GF-D8 (cell line): Measurements from ENCODE around the gene ALKBH6.
"Not testable (repeated sequence)": the region's sequence is repeated elsewhere in the genome, so short reads cannot be mapped to it uniquely, and the experiment has no call there.

Experiments used
- DNase-seq: peaks from one replicate; lab custom pipeline; 2025; lab: John Stamatoyannopoulos, UW

The ALKBH6 gene

DNA sequence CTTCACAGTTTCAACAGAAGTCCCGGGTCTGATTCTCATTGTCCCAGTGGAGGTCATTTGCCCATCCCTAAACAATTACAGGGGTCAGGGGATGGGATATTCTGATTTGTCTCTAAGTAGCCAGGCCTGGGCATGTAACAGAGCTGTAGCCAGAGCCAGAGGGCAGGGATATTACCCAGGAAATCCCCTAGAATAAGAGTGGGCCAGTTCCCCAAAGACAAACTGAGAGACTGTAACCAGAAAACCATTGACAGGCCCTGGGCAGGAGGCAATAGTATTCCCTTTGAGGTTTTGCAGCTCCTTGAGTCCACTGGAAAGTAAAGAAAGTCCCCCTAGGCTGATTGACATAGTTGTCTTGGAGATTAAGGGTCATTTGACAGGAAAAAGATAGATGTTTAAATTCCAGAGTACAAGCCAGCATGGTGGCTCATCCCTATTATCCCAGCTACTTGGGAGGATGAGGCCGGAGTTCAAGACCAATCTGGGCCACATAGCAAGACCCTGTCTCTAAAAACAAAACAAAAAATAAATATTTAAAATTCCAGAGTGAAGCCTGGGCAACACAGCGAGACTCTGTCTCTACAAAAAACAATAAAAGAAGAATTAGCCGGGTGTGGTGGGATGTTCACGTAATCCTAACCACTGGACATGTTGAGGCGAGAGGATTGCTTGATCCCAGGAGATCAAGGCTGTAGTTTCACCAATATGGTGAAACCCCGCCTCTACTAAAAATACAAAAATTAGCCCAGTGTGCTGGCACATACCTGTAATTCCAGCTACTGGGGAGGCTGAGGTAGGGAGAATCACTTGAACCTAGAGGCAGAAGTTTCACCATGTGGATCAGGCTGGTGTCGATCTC, 20.9 kb downstream of the ALKBH6 start:
- no peak for DNase-seq

- DNase-seq, result no peak
Observed at GRCh38 chr19:35991731-35992450, 22.1 kb downstream of the ALKBH6 start.

- no peak for DNase-seq
Observed at GRCh38 chr19:35990771-35991730, 23.0 kb downstream of the ALKBH6 start.

GRCh38 chr19:35990156-35990555, 23.9 kb downstream of the ALKBH6 start:
- no peak for DNase-seq

DNA sequence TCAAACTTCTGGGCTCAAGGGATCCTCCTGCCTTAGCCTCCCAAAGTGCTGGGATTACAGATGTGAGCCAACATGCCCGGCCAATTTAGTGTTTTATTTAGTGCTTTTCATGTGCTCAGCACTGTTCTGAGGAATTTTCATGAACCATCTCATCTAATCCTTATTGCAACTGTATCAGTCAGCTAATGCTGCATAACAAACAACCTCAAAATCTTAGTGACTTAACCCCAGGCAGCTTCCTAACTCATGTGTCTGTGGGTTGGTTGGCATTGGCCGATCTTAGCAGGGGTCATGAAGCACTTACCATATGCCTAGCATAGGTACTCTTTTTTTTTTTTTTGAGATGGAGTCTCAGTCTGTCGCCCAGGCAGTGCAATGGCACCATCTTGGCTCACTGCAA, 25.2 kb downstream of the ALKBH6 start:
- no peak for DNase-seq

DNA sequence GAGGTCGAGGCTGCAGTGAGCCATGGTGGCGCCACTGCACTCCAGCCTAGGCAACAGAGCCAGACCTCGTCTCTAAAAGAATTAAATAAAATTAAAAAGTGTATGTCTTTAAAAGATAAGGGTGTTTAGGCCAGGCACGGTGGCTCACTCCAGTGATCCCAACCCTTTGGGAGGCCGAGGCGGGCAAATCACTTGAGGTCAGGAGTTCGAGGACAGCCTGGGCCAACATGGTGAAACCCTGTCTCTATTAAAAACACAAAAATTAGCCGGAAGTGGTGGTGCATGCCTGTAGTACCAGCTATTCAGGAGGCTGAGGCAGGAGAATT, 26.5 kb downstream of the ALKBH6 start:
- no peak for DNase-seq

DNA sequence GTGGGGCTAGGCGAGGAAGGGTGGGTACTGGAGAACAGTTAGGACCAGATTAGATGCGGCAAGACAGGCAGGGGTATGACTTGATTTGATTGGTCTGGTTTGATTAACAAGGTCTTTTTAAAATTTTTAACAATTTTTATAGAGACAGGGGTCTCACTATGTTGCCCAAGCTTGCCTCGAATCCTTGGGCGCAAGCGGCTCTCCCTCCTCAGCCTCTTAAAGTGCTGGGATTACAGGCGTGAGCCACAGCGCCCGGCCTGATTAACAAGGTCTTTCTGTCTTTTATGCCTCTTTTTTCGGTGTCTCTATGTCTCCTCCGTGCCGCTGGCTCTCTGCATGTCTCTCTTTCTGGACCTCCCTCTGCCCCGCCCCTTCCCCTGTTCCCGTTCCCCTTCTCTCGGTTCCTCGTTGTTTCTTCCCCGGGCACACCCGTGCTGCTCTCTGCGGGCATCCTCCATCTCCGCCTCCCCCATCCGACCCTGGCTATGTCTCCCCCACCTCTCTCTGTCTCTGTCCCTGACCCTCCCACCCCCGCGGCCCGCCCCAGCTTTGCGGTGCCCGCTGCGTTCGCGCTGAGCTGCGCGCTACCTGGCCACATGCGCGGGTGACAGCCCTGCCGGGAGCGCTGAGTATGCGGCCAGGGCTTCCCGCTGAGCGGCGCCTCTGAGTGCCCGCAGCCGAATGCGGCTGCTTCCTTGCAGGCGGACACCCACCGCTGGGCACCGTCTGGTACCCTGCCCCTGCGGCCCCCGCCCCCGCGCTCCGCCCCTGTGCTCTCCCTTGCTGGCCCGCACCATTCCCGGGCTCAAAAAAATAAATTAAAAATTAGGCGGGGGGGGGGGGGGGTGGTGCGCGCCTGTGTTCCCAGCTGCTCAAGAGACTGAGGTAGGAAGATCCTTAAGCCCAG, 27.1 kb downstream of the ALKBH6 start:
- DNase-seq, result no peak

DNA sequence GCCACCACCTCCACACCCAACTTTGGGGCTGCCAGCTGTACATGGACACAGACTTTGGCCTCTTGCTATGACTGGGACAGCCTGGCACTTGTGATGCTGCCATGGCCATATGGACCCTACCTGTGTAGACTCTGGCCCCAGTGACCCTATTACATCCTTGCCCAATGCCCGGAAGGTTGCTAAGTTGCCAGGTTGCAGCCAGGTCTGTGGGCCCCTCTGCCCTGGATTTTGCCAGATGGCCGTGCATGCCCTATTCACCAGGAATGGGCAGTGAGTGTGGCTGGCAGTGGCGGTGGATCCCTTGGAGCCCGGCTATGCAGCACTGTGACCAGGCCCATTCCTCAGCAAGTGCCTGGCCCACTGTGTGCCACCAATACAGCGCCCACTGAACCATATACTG, 27.9 kb downstream of the ALKBH6 start:
- no peak for DNase-seq

- DNase-seq, result no peak
Observed at GRCh38 chr19:35983177-35983576, 30.8 kb downstream of the ALKBH6 start.

DNA sequence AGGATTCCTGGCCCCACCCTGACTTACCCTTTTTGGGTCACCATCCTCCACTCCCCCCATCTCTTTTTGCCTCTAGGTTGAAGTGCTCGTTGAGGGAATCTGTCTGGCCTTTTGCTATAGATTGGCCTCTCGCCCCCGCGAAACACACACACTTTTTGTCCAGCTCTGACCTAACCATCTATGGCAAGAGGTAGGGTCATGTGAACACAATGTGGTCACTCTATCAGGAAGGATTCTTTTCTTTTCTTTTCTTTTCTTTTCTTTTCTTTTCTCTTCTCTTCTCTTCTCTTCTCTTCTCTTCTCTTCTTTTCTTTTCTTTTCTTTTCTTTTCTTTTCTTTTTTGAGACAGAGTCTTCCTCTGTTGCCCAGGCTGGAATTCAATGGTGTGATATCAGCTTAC, 33.0 kb downstream of the ALKBH6 start:
- DNase-seq, result not testable (repeated sequence)

- DNase-seq, result no peak
Observed at GRCh38 chr19:35978832-35979365, 35.1 kb downstream of the ALKBH6 start.

GRCh38 chr19:35978271-35978670, 35.7 kb downstream of the ALKBH6 start:
- DNase-seq, result no peak

DNA sequence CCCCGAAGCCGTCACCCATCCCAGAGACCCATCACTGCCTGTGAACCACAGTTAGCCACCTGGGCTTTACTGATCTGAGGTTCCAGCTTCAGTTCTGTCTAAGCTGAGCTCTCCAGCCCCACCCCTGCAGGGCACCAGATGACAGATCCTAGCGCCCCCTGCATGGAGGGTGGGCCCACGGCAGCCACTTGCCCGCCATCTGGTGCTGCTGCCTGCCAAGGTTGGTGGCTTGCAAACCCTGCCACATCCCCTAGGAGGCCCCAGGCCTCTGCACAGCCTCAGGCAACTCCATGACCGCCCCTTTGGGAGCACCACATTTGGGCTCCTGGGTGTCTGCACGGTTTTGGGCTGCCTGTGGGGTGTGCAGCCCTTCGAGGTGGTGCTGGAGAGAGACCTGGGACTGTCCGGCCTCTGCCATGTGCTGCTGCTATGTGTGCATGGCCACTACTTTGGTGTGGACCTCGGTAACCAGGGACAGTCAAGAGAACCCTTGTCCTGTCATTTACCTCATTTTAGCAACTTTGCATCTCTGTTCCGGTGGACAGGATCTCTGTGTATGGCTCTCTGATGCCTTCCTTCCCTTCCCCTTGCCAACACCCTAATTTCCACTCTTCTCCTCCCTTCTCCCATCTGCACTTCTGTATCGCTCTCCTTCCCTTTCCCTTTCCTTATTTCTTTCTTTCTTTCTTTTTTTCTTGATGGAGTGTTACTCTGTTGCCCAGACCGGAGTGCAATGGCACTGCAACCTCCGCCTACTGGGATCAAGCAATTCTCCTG, 36.4 kb downstream of the ALKBH6 start:
- DNase-seq, result no peak

GRCh38 chr19:35975608-35976214, 38.3 kb downstream of the ALKBH6 start:
- no peak for DNase-seq

GRCh38 chr19:35973487-35973886, 40.5 kb downstream of the ALKBH6 start:
- no peak for DNase-seq

- no peak for DNase-seq
Observed at GRCh38 chr19:35966771-35967170, 47.2 kb downstream of the ALKBH6 start.

DNA sequence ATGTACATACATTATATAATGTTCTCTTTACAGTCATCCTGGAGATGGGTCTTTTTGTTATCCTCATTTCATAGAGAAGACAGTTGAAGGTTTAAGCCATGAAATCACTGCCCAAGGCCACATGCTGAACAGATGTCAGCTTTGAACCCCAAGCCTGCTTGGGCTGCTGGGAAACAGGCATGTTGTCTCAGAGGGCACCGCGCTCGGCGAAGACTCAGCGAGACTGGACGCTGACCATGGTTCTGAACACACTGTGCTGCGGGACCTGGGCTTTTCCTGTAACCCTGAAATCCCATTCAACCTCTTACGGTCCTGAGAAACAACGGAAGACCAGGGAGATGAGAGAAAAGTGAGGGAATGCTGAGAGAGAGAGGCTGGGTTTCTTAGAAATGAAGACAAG, 50.5 kb downstream of the ALKBH6 start:
- no peak for DNase-seq

GRCh38 chr19:35960432-35960972, 53.5 kb downstream of the ALKBH6 start:
- no peak for DNase-seq

DNA sequence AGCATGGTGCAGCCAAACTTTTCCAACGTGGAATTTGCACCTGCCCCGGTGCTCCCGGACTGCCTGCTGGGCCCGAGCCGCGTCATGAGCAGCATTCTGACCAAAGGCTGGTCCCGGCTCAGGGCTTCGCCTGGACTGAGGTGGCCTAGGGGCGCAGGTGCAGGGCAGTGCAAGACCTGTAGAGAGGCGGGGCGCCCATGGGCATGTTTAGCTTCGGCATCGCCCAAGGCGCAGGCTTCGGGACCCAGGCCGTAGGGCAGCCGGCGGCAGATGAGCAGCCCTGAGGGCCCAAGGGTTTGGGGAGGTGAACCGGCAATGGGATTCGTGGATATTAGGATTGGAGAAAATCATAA, 54.1 kb downstream of the ALKBH6 start:
- no peak for DNase-seq
